HG03378 (cell line): ENCODE results near the gene SACM1L.

ENCODE experiments used
- ATAC-seq: cut with Tn5 transposase; IDR thresholded peaks from one replicate; pipeline ENCODE4 v1.9.1; 2021; ENCODE audit warnings: mild to moderate bottlenecking, moderate library complexity; ENCODE audit not compliant: unreplicated experiment

SACM1L gene

GRCh38 chr3:45781841-45782240, 92.6 kb downstream of the SACM1L start:
- no peak for ATAC-seq

- ATAC-seq, result no peak
Observed at GRCh38 chr3:45782381-45782780, 93.2 kb downstream of the SACM1L start.

GRCh38 chr3:45783667-45784066, 94.5 kb downstream of the SACM1L start:
- no peak for ATAC-seq

- ATAC-seq, result no peak
Observed at GRCh38 chr3:45785605-45786150, 96.5 kb downstream of the SACM1L start.

GRCh38 chr3:45786801-45787495, 97.8 kb downstream of the SACM1L start:
- ATAC-seq, result no peak

GRCh38 chr3:45787551-45787950, 98.4 kb downstream of the SACM1L start:
- no peak for ATAC-seq

- ATAC-seq, result no peak
Observed at GRCh38 chr3:45789235-45789812, 100.1 kb downstream of the SACM1L start.

GRCh38 chr3:45790596-45790995, 101.4 kb downstream of the SACM1L start:
- no peak for ATAC-seq

GRCh38 chr3:45792036-45792435, 102.8 kb downstream of the SACM1L start:
- no peak for ATAC-seq

GRCh38 chr3:45792516-45793172, 103.4 kb downstream of the SACM1L start:
- ATAC-seq, result no peak

- ATAC-seq, result no peak
Observed at GRCh38 chr3:45793482-45794176, 104.4 kb downstream of the SACM1L start.

- no peak for ATAC-seq
Observed at GRCh38 chr3:45794177-45794560, 105.0 kb downstream of the SACM1L start.

GRCh38 chr3:45794660-45795059, 105.5 kb downstream of the SACM1L start:
- no peak for ATAC-seq
